Uterus (tissue), 2 donors: ENCODE results near the gene FBXO44.

Source experiments
- POLR2A ChIP-seq, 2 donors: fragments of 450-650 bp; IDR thresholded peaks; one replicate each; pipeline ENCODE4 v1.6.1; 2016; ENCODE audit warnings: antibody characterized with exemption in 2 of 2, mild to moderate bottlenecking in 1 of 2, moderate library complexity in 1 of 2
- TF ChIP-seq, protein P1 (sequence below), 4 experiments: fragments of 200-600 bp in 2 of 4; fragments of 450-650 bp in 2 of 4; sonication (generic) in 2 of 4; IDR thresholded peaks; one replicate each; pipeline ENCODE4 v1.5.1; 2016 to 2019; ENCODE audit warnings: antibody characterized with exemption in 4 of 4, mild to moderate bottlenecking in 2 of 4, moderate library complexity in 1 of 4

DNA sequence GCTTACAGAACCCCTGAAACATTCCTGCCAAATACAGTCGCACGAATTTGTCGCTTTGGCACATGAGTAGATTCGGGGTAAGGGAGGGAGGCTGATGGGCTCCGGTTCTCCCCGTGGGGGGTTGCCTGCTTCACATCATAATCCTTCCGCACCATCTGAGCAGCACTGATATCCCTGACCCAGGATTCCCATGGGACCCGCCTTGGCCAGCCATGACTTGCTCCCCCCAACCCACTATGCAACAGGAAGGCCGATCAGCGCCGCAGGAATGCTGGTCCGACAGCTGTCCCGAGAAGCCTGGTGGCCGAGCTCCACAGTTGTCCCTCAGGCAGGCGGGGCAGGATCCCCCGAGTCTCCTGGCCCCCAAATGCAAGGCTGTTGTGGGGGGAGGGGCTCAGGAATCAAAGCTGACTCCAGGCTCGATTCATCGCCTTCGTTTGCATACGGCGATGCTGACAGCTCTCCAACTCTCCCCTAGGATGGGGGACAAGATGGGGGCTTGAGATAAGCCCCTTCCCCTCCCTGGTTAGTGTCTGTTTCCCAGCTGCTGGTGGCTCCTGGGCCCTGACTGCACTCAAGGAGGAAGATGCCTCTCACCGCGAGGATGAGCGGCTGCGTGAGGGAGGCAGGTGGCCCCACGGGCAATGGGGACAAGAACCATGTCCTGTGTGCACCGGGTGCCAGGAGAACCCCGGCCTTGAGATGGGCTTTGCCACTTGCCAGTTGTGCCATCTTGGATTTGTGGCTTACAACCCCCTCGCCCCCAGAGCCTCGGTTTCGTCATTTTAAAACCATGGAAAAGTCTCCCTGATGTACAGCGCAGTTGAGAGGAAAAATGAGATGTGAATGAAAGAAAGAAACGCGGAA, 46.2 kb downstream of the FBXO44 start:
- TF ChIP-seq, protein P1, sequence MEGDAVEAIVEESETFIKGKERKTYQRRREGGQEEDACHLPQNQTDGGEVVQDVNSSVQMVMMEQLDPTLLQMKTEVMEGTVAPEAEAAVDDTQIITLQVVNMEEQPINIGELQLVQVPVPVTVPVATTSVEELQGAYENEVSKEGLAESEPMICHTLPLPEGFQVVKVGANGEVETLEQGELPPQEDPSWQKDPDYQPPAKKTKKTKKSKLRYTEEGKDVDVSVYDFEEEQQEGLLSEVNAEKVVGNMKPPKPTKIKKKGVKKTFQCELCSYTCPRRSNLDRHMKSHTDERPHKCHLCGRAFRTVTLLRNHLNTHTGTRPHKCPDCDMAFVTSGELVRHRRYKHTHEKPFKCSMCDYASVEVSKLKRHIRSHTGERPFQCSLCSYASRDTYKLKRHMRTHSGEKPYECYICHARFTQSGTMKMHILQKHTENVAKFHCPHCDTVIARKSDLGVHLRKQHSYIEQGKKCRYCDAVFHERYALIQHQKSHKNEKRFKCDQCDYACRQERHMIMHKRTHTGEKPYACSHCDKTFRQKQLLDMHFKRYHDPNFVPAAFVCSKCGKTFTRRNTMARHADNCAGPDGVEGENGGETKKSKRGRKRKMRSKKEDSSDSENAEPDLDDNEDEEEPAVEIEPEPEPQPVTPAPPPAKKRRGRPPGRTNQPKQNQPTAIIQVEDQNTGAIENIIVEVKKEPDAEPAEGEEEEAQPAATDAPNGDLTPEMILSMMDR (IDR thresholded peaks at IDR 0.05) = no peak
- TF ChIP-seq POLR2A (IDR thresholded peaks at IDR 0.05) = no peak
